ENCODE data around the gene FITM1. TPM values are rescaled to one million over a fixed set of nuclear protein-coding genes. Genes with fewer than 3 reads are reported as not detected.
A peak's percentile ranks its signal among the peaks of the same experiment; 100 is the strongest.

The FITM1 gene
- total and polyA plus RNA-seq, 11 donors, result 43.3 to 276 (median 107) TPM

DNA sequence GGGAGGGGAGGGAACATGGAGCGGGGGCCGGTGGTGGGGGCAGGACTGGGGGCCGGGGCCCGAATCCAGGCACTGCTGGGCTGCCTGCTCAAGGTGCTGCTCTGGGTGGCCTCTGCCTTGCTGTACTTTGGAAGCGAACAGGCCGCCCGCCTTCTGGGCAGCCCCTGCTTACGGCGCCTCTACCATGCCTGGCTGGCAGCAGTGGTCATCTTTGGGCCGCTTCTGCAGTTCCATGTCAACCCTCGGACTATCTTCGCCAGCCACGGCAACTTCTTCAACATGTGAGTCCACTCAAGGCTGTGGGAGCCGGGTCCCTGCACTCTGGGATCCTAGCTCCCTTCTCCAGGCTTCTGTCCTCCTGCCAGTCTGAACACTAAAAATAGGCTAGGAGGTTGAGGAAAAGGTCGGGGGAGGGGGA is 1.1 kb downstream of the FITM1 start:
- ATAC-seq (peak; percentile 28 to 45 (median 35)), DNase-seq (peak in 4 of 5 donors; percentile 35 to 68 (median 52))
- H3K36me3 ChIP-seq, result peaks cover 0 to 4% (median 0%) of the 10 kb centered on the region in 9 donors
- H3K27me3 ChIP-seq, result no peaks in the 10 kb centered on the region
- intact Hi-C loops (cut with DNase I), result loop anchor here in 3 of 10 donors (1.0 to 2.0 kb wide), 2 partner anchors 17 kb away; partner anchors contain the start of genes DCAF11 (in 3 of the 3) and NRL (in 3 of the 3)
- no peaks in the 10 kb centered on the region for H3K9me3 ChIP-seq
- peak overlapping the region; percentile 79 to 99 (median 93) for H3K27ac ChIP-seq
- peak overlapping the region in 11 of 12 donors; percentile 1 to 58 (median 42) for H3K4me3 ChIP-seq
- peaks cover 0 to 45% (median 25%) of the 10 kb centered on the region in 12 donors for H3K4me1 ChIP-seq
- WGBS, 4 donors, result 17 to 39% (median 35%) methylated on average over 7 to 15 of the region's 15 CpGs
- TF ChIP-seq CTCF (IDR thresholded peaks at IDR 0.05) (no peak), POLR2A (IDR thresholded peaks at IDR 0.05) (no peak)

DNA sequence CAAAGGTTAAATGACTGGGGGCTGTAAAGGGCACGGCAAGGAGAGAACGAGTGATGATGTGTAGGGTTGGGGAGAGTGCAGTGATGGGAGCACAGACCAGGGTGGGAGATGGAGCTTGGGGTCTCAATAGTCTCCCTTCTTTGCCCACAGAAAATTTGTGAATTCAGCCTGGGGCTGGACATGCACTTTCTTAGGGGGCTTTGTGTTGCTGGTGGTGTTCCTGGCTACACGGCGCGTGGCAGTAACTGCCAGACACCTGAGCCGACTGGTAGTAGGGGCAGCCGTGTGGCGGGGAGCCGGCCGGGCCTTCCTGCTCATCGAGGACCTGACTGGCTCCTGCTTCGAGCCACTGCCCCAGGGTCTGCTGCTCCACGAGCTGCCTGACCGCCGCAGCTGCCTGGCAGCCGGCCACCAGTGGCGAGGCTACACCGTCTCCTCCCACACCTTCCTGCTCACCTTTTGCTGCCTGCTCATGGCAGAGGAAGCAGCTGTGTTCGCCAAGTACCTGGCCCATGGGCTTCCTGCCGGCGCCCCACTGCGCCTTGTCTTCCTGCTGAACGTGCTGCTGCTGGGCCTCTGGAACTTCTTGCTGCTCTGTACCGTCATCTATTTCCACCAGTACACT is 1.7 kb downstream of the FITM1 start:
- no peaks in the 10 kb centered on the region for H3K27me3 ChIP-seq
- 30 to 43% (median 39%) methylated on average over 19 to 24 of the region's 24 CpGs for WGBS, 4 donors
- DNase-seq (peak in 3 of 5 donors; percentile 30 to 51 (median 49)), ATAC-seq (peak in 1 of 4 donors; percentile 0)
- H3K4me3 ChIP-seq, result peak overlapping the region; percentile 1 to 58 (median 41)
- intact Hi-C loops (cut with DNase I), result no loop called here
- H3K27ac ChIP-seq, result peak overlapping the region; percentile 79 to 99 (median 93)
- H3K36me3 ChIP-seq, result peaks cover 0 to 5% (median 1%) of the 10 kb centered on the region in 9 donors
- TF ChIP-seq POLR2A (IDR thresholded peaks at IDR 0.05) (no peak), CTCF (IDR thresholded peaks at IDR 0.05) (no peak)
- H3K4me1 ChIP-seq, result peaks cover 0 to 51% (median 31%) of the 10 kb centered on the region in 12 donors
- H3K9me3 ChIP-seq, result no peaks in the 10 kb centered on the region

GRCh38 chr14:24132976-24133375 is 2.5 kb downstream of the FITM1 start:
- TF ChIP-seq CTCF (IDR thresholded peaks at IDR 0.05), result no peak
- no peak for TF ChIP-seq POLR2A (IDR thresholded peaks at IDR 0.05)
- Histone ChIP-seq H3K27ac (peak overlapping the region; percentile 79 to 99 (median 93)), H3K4me1 (peaks cover 0 to 58% (median 37%) of the 10 kb centered on the region in 12 donors), H3K27me3 (no peaks in the 10 kb centered on the region), H3K36me3 (peaks cover 0 to 13% (median 9%) of the 10 kb centered on the region in 9 donors), H3K9me3 (no peaks in the 10 kb centered on the region), H3K4me3 (peak overlapping the region in 7 of 12 donors; percentile 38 to 58 (median 46))
- intact Hi-C loops (cut with DNase I), result no loop called here
- 65 to 82% (median 70%) methylated on average over 2 of the region's 2 CpGs for WGBS, 4 donors
- DNase-seq, result no peak
- ATAC-seq, result no peak

DNA sequence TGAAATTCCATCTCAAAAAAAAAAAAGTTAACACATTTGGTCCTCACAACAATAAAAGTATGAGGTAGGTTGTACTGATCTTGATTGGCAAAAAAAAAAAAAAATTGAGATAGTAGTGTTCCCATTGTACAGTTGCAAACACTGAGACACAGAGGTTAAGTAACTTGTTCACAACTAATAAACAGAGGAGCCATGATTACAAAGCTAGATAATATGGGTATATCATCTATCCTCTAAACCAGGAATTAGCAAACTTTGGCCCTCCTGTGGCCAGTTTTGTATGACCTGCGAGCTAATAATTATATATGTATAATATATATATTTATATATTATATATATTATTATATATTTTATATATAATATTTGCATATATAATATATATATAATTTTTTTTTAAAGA is 3.3 kb downstream of the FITM1 start:
- Histone ChIP-seq H3K27me3 (no peaks in the 10 kb centered on the region), H3K9me3 (no peaks in the 10 kb centered on the region), H3K27ac (peak overlapping the region in 2 of 12 donors; percentile 9 to 93), H3K4me1 (peaks cover 0 to 64% (median 39%) of the 10 kb centered on the region in 12 donors), H3K36me3 (peaks cover 0 to 21% (median 17%) of the 10 kb centered on the region in 9 donors), H3K4me3 (no peak overlapping the region)
- TF ChIP-seq POLR2A (IDR thresholded peaks at IDR 0.05), result no peak
- TF ChIP-seq CTCF (IDR thresholded peaks at IDR 0.05), result no peak
- no peak for ATAC-seq
- intact Hi-C loops (cut with DNase I), result no loop called here
- DNase-seq, result no peak
- 92 to 97% (median 95%) methylated on average over 1 of the region's 1 CpG for WGBS, 4 donors

All from heart left ventricle (tissue), 16 donors.